Stimulated activated CD8-positive, alpha-beta memory T cell treated with anti-CD3 and anti-CD28 coated beads, Interleukin-12 subunit alpha, Interleukin-12 subunit beta, amount 100 ng/mL, for 24 hours (primary cell): ENCODE results near the gene STXBP4.

ENCODE experiments used
- DNase-seq: peaks from one replicate; pipeline ENCODE4 v3.0.0-alpha.2; 2020; ENCODE audit errors: extremely low read depth

Gene STXBP4

DNA sequence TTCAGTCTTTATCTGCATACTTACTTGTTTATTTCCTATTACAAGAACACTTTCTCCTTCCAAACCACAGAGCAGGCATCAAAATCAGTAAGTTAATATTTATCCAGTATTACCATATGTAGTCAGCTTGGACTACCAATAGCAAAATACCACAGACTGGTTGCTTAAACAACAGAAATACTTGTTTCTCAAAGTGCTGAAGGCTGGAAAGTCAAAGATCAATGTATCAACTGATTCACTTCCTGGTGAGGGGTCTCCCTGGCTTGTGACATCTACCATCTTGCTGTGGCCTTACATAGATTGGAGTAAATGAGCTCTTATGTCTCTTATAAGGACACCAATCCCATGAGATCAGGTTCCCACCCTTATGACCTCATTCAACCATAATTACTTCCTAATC lies 2.6 kb downstream of the STXBP4 start:
- no peak for DNase-seq

- DNase-seq = no peak
These were observed 3.3 kb downstream of the STXBP4 start for GRCh38 chr17:54971901-54972300.

- no peak for DNase-seq
These were observed 4.0 kb downstream of the STXBP4 start for GRCh38 chr17:54972406-54973138.

- no peak for DNase-seq
These were observed 6.2 kb downstream of the STXBP4 start for GRCh38 chr17:54974759-54975158.

GRCh38 chr17:54976316-54976715 lies 7.8 kb downstream of the STXBP4 start:
- DNase-seq = no peak

GRCh38 chr17:54977744-54978143 lies 9.2 kb downstream of the STXBP4 start:
- no peak for DNase-seq

GRCh38 chr17:54979657-54980056 lies 11.1 kb downstream of the STXBP4 start:
- no peak for DNase-seq

DNA sequence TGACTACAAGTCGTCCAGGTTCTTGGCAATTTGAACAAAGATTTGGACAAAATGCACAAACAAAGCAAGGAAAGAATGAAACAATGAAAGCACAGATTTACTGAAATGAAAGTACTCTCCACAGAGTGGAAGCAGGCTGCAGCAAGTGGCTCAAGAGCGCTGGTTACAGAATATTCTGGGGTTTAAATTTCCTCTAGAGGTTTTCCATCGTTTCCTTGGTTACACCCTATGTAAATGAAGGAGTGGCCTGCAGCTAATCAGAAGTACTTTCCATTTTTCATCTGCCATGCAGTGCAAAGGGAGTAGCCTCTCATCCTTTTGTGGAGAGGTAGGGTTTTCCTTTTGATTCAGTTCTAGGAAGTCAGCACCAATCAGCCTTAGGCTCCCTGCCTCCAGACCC lies 11.8 kb downstream of the STXBP4 start:
- DNase-seq = no peak

GRCh38 chr17:54982399-54982798 lies 13.8 kb downstream of the STXBP4 start:
- no peak for DNase-seq

DNA sequence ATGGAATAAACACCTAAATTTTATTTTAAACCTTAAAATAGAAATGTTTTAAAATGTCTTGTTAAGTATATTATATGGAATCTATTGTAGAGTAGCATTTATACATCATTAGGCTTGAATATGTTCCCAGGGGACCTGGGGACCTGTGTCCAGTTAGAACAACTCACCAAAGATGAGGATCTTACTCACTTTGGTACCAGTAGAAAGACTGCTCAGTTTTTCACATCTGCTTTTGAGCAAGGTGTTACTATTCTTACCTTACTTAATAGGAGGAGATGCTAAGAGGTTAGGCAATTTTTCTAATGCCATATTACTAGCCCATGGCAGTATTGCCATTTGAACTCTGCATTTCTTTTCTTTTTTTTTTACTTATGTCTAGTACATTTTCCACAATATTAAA lies 14.7 kb downstream of the STXBP4 start:
- DNase-seq = no peak

- no peak for DNase-seq
These were observed 16.9 kb downstream of the STXBP4 start for GRCh38 chr17:54985476-54985875.

- no peak for DNase-seq
These were observed 21.6 kb downstream of the STXBP4 start for GRCh38 chr17:54990118-54990517.

- DNase-seq = no peak
These were observed 23.0 kb downstream of the STXBP4 start for GRCh38 chr17:54991567-54991966.

DNA sequence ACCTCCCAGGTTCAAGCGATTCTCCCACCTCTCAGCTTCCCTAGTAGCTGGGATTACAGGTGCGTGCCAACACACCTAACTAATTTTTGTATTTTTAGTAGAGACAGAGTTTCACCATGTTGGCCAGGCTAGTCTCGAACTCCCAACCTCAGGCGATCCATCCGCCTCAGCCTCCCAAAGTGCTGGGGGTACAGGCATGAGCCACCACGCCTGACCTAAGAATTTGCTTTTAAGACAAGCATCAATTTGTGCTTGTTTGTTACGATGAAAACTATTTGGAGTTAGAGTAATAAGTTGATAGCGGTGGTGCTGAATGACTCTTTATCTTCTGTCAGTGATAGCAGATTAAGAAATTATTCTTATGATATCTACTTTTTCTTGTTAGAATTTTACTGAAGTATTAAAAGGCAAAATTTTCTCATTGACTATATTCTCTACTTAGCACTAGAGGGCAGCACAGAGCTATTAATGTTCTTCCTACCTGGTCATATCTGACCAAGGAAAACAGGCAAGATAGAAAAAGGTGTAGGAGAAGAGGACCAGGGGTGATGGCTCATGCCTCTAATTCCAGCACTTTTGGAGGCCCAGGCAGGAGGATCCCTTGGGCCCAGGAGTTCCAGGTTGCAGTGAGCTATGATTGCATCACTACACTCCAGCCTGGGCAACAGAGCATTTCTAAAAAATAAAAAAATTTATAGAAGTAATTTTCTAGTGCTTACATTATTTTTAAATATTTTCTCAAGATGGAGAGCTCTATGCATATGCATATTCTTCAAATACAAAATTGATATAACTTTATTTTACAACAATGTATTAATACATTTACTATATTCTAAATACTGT lies 24.5 kb downstream of the STXBP4 start:
- DNase-seq = no peak

DNA sequence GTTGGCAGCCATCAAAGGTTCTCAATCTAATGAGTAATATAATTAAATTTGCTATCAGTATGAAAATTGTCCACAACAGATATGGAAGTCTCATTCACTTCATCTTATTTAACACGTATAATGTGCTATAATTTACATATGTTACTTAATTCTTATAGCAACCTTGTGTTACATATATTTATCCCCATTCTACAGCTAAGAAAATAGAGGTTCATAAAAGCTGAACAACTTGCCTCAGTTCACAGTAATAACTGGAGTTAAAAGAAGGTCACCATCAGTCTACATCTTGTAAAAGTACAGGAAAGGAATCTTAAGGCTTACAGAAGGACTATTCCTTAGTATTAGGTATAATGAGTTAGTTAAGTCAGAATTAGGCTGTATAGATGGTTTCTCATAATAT lies 27.9 kb downstream of the STXBP4 start:
- DNase-seq = no peak

- no peak for DNase-seq
These were observed 33.9 kb downstream of the STXBP4 start for GRCh38 chr17:55002458-55002857.

GRCh38 chr17:55004484-55004883 lies 35.9 kb downstream of the STXBP4 start:
- no peak for DNase-seq

- DNase-seq = no peak
These were observed 37.0 kb downstream of the STXBP4 start for GRCh38 chr17:55005520-55005919.

DNA sequence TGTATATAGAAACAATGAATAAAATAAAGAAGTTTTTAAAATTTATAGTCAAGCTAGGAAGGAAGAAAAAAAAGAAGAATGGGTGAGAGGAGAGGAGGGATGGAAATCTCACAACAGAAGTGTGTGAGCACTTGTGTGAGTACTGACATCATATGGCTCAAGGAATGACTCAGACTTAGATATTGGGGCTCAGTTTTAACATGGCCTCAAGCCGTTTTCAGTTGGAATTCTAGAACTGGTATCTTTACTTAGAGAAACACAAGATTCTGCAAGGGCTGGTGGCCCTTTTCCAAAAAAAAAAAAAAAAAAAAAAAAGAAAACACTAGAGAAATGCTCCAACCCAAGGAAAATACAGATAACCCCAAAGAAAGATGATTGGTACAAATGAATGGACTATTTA lies 55.1 kb downstream of the STXBP4 start:
- no peak for DNase-seq

DNA sequence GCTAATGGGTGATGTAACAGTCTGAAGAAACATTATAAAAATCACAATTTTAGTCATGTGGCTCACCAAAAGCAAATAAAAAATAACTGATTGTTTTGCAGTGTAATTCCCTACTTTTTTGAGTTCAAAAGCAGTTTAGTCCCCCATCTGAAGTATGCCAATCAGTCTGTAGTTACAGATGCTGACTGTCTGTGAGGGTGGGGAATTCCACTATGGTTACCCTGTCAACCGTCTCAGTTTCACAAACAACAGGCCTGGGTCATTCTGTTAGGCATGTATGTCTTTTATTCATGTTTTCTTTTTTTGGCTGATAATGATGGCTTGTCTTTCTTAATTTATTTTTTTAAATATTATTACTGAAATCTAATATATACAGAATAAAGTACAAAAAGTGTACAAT lies 69.3 kb downstream of the STXBP4 start:
- DNase-seq = no peak

DNA sequence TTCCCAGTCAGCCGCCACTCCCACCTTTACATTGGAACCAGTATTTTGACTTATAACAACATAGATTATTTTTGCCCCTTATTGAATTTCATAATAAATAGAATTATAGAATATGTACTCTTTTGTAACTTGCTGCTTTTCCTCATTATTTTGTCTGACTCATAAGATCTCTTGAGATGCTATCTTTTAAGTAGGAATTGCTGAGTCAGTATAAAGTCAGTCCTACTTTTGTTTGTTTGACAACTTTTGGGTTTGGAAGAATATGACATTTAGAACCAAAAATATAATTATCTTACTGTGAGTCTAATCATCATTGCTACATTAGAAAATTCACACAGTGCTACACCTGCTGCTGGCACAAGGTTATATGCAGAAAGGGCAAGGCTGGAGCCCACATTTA lies 69.7 kb downstream of the STXBP4 start:
- no peak for DNase-seq

GRCh38 chr17:55040611-55041010 lies 72.0 kb downstream of the STXBP4 start:
- no peak for DNase-seq

GRCh38 chr17:55053855-55054254 lies 85.3 kb downstream of the STXBP4 start:
- no peak for DNase-seq
